ENCODE results near the gene SF3B4. TPM values are rescaled to one million over a fixed set of nuclear protein-coding genes. Genes with fewer than 3 reads are reported as not detected.

SF3B4 gene
- 4.6 and 6.8 TPM in 2 replicates for total RNA-seq (ENCODE audit: low replicate concordance)

DNA sequence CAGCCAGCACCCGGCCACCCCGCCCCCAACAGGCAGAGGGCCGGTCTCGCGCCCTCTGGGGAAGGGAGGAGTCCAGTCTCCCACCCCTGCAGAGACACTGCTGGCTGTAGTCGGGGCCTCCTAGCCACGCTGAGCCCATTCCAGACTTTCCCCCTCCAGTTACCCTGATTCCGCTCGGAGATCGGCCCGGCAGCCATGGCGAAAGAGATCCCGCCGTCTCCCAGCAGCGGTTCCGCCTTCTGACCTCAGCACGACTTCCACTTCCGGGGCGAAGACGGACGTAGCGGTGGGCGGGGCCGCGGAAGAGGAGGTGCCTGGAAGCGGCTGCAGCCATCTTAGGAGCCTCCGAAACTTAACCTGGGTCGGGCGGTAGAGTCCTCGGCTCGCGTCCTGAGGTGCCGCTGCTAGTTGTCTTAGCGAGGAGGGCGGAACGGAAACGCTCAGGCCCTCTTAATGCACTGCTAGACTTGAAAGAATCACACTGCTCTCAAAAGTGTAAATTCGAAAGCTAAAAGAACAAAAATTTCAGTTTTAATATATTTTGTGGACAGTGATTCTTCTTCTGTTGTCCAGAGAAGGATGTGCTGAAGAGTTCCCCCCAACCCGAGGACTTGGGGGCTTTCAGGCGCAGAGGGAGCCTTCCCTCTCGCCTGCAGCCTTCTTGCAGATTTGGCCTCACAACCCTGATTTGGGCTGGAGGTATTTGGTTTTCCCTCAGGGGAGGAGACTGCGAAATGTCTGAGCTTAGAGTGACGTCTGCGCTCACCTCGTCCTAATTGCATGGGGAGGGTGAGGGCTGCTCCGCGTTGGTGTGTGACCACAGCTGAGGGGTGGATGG lies at the start of gene SF3B4:
SF3B4 (minus strand) TSS at position 241 of the 838 bp plus-strand sequence; CDS start at position 197, 44 bp downstream.

GRCh38 chr1:149936170-149936991 lies 8.8 kb upstream of the SF3B4 start, which contains the start of gene MTMR11:
Gene MTMR11 (minus strand): TSS chr1:149936879. CDS start chr1:149936647, 232 bp downstream.

GRCh38 chr1:149917571-149918144 lies 9.9 kb downstream of the SF3B4 start, which contains the start of gene SV2A:
Gene SV2A (minus strand): TSS chr1:149917844. CDS start chr1:149913840, 4,004 bp downstream.

GRCh38 chr1:149899460-149900284 lies 27.9 kb downstream of the SF3B4 start, which contains the start of gene BOLA1:
Gene BOLA1 (plus strand): TSS chr1:149899568. CDS start chr1:149900060, 492 bp downstream.

Other genes with a start within 250 kb of the SF3B4 start
- 0.08 TPM in 1 of 2 replicates, not detected in the other for gene FCGR1A, start 145.1 kb downstream of the SF3B4 start, total RNA-seq (ENCODE audit: low replicate concordance)
- 6.7 and 8.7 TPM in 2 replicates for gene BOLA1, start 28.2 kb downstream of the SF3B4 start, total RNA-seq (ENCODE audit: low replicate concordance)
- gene SV2A, start 10.0 kb downstream of the SF3B4 start, total RNA-seq (ENCODE audit: low replicate concordance), result 8.1 and 13.8 TPM in 2 replicates
- 2.7 and 4.2 TPM in 2 replicates for gene MTMR11, start 9.1 kb upstream of the SF3B4 start, total RNA-seq (ENCODE audit: low replicate concordance)
- gene OTUD7B, start 82.9 kb upstream of the SF3B4 start, total RNA-seq (ENCODE audit: low replicate concordance), result 12.3 and 12.4 TPM in 2 replicates
- gene VPS45, start 140.0 kb upstream of the SF3B4 start, total RNA-seq (ENCODE audit: low replicate concordance), result 31.0 and 55.6 TPM in 2 replicates
- gene PLEKHO1, start 222.1 kb upstream of the SF3B4 start, total RNA-seq (ENCODE audit: low replicate concordance), result 21.2 and 74.5 TPM in 2 replicates